Astrocyte (in vitro differentiated cells and primary cell): Measurements from ENCODE around the gene LGMN.

Source experiments
- EZH2 ChIP-seq: IDR thresholded peaks from 2 replicates; pipeline ENCODE4 v1.6.1; 2012; ENCODE audit warnings: mild to moderate bottlenecking, low read length, inconsistent platforms; ENCODE audit not compliant: insufficient read depth
- TF ChIP-seq, protein P1 (sequence below): IDR thresholded peaks from 2 replicates; pipeline ENCODE4 v1.5.1; 2011; ENCODE audit warnings: low read depth, mild to moderate bottlenecking, inconsistent platforms, low read length, moderate library complexity; ENCODE audit not compliant: insufficient read depth

DNA sequence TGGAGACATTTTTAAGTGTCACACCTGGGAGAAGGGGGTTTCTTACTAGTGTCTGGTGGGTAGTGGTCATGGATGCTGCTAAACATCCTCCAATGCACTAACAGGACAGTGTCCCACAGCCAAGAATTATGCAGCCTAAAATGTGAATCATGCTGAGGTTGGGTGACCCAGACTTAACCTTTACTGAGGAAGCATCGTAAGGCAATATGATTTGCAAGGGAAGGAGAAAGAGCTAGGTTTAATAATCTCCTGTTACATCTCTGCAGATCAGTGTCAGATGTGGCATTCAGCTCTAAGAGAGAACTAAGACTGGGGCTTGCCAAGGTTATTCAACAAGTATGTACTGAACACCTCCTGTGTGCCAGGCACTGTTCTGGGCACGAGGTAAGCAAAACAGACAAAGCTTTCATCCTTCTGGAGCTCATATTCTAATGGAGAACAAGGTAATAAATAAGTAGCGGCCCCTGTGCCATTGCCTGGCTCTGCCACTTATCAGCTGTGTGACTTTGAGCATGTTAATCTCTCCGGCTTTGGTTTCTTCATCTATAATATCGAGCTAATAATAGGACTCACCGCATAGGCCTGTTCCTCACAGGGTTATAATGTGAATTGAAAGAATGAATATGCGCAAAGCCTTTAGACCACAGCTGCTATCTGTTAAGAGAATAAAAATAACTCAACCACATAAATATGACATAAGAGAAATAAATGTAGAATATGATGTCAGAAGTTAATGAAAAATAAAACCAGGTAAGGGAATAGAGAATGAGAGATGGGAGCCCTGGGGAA is 32.2 kb upstream of the LGMN start:
- TF ChIP-seq, protein P1, sequence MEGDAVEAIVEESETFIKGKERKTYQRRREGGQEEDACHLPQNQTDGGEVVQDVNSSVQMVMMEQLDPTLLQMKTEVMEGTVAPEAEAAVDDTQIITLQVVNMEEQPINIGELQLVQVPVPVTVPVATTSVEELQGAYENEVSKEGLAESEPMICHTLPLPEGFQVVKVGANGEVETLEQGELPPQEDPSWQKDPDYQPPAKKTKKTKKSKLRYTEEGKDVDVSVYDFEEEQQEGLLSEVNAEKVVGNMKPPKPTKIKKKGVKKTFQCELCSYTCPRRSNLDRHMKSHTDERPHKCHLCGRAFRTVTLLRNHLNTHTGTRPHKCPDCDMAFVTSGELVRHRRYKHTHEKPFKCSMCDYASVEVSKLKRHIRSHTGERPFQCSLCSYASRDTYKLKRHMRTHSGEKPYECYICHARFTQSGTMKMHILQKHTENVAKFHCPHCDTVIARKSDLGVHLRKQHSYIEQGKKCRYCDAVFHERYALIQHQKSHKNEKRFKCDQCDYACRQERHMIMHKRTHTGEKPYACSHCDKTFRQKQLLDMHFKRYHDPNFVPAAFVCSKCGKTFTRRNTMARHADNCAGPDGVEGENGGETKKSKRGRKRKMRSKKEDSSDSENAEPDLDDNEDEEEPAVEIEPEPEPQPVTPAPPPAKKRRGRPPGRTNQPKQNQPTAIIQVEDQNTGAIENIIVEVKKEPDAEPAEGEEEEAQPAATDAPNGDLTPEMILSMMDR, result no peak
- no peak for TF ChIP-seq EZH2
